A172 (cell line): ENCODE measurements around the gene CCNB2. TPM values are rescaled to one million over a fixed set of nuclear protein-coding genes. Genes with fewer than 3 reads are reported as not detected.
A peak's percentile ranks its signal among the peaks of the same experiment; 100 is the strongest.
"Not testable (repeated sequence)": the region's sequence is repeated elsewhere in the genome, so short reads cannot be mapped to it uniquely, and the experiment has no call there.

Source experiments
- DNase-seq: peaks from one replicate; pipeline ENCODE4 v3.0.0-alpha.2; 2015; ENCODE audit warnings: low spot score
- total RNA-seq: library from RNA; depleted of rRNA; stranded (reverse); fragments of >200 nt; shearing (Covaris generic); gene quantifications from 2 replicates; pipeline ENCODE4 v1.2.3, GENCODE V29; 2014

Gene CCNB2
- total RNA-seq, 1 experiment from 2014 or later: 118 TPM

GRCh38 chr15:59133929-59134427, 29.0 kb downstream of the CCNB2 start:
- DNase-seq: no peak

GRCh38 chr15:59137566-59137965, 32.6 kb downstream of the CCNB2 start:
- DNase-seq: no peak

GRCh38 chr15:59138243-59138642, 33.3 kb downstream of the CCNB2 start:
- DNase-seq: peak; percentile 26

- DNase-seq: peak; percentile 18
These were observed 35.7 kb downstream of the CCNB2 start for GRCh38 chr15:59140422-59141226.

GRCh38 chr15:59143281-59143680, 38.3 kb downstream of the CCNB2 start:
- no peak for DNase-seq

GRCh38 chr15:59144594-59144993, 39.6 kb downstream of the CCNB2 start:
- DNase-seq: not testable (repeated sequence)

GRCh38 chr15:59147666-59148065, 42.7 kb downstream of the CCNB2 start:
- no peak for DNase-seq

GRCh38 chr15:59148153-59148833, 43.3 kb downstream of the CCNB2 start:
- no peak for DNase-seq

- no peak for DNase-seq
These were observed 45.2 kb downstream of the CCNB2 start for GRCh38 chr15:59150185-59150584.

- DNase-seq: no peak
These were observed 47.9 kb downstream of the CCNB2 start for GRCh38 chr15:59152694-59153450.

GRCh38 chr15:59153466-59153865, 48.5 kb downstream of the CCNB2 start:
- no peak for DNase-seq

- no peak for DNase-seq
These were observed 49.3 kb downstream of the CCNB2 start for GRCh38 chr15:59154243-59154642.

GRCh38 chr15:59155431-59155830, 50.5 kb downstream of the CCNB2 start:
- no peak for DNase-seq

- no peak for DNase-seq
These were observed 52.5 kb downstream of the CCNB2 start for GRCh38 chr15:59157396-59157795.

- DNase-seq: no peak
These were observed 53.1 kb downstream of the CCNB2 start for GRCh38 chr15:59157840-59158700.

GRCh38 chr15:59158701-59159034, 53.7 kb downstream of the CCNB2 start:
- no peak for DNase-seq

- DNase-seq: no peak
These were observed 54.3 kb downstream of the CCNB2 start for GRCh38 chr15:59159210-59159609.

- peak; percentile 19 for DNase-seq
These were observed 56.1 kb downstream of the CCNB2 start for GRCh38 chr15:59160880-59161593.

- DNase-seq: not testable (repeated sequence)
These were observed 57.1 kb downstream of the CCNB2 start for GRCh38 chr15:59162080-59162479.

GRCh38 chr15:59165726-59166125, 60.8 kb downstream of the CCNB2 start:
- no peak for DNase-seq

- no peak for DNase-seq
These were observed 61.2 kb downstream of the CCNB2 start for GRCh38 chr15:59166166-59166565.
